NCI-H2196 treated with DMSO at 0.1 percent for 48 hours (cell line): ENCODE data around the gene FCGR3A.
"Not testable (repeated sequence)": the region's sequence is repeated elsewhere in the genome, so short reads cannot be mapped to it uniquely, and the experiment has no call there.

ENCODE experiments used
- DNase-seq: peaks from one replicate; lab custom pipeline; 2025; ENCODE audit not compliant: unreplicated experiment; lab: John Stamatoyannopoulos, UW

FCGR3A gene

GRCh38 chr1:161549652-161550051 lies at the start of gene FCGR3A:
FCGR3A (minus strand) TSS chr1:161549818; CDS start chr1:161549736, 82 bp downstream.
- DNase-seq, result no peak

- DNase-seq, result not testable (repeated sequence)
Measured at GRCh38 chr1:161597077-161597476, 47.5 kb upstream of the FCGR3A start.

DNA sequence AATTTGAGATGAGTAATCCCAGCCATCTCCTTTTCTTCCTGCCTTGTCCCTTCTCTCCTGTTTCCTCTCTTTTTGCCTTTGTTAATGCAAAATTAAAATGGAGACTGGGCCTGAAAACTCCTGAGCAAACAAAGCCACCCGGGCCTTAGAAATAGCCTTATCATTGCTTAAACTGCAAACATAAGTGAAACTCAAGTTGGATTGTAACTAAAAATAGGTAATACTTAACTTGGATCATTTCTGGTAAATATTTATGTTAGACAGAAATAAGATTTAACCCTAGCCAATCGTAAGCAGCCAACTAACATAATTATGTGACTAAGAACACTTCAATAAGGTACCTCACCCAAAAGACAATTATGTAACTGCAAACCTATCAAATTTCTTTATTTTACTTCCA lies 46.0 kb upstream of the FCGR3A start:
- DNase-seq, result not testable (repeated sequence)

GRCh38 chr1:161595173-161595572 lies 45.6 kb upstream of the FCGR3A start:
- not testable (repeated sequence) for DNase-seq

DNA sequence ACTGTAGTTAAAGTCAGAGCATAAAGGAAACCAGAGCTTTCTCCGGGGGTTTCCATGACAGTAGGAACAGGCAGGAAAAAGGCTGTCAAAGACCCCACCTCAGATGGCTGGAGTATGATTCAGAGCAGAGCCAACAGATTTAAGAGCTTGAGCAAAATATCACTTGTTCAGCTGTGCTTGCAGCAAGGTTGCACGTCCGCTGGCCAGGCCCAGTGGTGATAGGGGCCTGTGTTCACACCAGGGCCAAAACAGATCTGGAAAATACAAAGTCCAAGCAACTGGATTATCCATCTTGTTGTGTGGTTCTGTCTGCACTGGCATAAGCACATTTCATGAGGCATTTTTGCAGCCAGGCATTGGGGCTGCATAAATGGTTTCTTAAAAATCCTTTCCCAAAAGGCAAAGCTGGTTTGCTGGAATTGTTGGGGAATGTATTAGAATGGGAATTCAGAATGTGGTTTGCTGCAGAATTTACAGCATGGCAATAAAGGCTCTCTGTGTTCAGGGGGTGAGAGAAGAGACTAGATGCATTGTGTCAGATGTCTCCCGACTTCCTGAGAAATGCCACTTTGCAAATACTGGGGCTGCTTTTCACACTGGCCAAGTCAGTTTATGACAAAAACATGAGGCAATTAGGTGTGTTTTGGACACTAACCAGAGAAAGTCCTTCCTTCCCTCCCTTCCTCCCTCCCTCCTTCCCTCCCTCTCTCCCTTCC lies 44.8 kb upstream of the FCGR3A start:
- not testable (repeated sequence) for DNase-seq

- DNase-seq, result not testable (repeated sequence)
Measured at GRCh38 chr1:161593092-161593755, 43.6 kb upstream of the FCGR3A start.

- DNase-seq, result not testable (repeated sequence)
Measured at GRCh38 chr1:161592586-161592985, 43.0 kb upstream of the FCGR3A start.

- not testable (repeated sequence) for DNase-seq
Measured at GRCh38 chr1:161589920-161590319, 40.3 kb upstream of the FCGR3A start.

GRCh38 chr1:161589365-161589764 lies 39.7 kb upstream of the FCGR3A start:
- not testable (repeated sequence) for DNase-seq

DNA sequence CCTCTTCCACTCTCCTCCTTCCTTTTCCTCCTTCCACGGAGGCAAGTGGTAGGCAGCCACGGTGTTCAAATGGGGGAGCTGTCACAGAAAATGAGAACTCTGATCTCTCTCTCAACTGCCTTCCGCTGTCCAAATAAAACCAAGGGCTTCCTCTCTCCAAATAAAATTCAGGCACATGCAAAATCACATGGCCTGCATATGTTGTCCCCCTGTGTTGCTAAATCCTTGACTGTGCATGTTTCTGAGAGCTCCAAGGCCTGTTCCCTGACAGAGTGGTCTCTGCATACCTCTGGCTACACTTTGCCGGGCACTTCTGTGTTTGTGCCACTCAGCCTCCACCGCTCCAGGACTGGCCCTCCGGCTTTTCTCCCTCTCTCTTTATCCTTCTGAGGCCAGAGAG lies 39.0 kb upstream of the FCGR3A start:
- not testable (repeated sequence) for DNase-seq

DNA sequence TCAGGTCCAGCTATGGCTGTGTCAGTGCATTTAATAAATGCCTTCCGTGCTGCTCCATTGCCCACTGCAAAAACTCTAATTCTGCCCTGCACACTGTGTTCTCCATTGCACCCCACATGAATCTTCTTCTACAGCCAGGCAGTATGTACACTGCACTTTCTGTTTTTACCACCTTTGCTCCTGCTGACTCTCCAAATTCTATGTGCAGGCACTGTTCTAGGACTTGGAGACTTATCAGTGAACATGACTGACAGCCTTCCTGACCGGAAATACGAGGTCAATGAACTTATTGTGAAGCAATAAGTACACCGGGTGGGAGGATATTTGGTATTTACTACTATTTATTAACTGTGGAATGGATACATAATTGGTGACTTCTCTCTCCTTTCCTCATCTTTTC lies 33.3 kb upstream of the FCGR3A start:
- not testable (repeated sequence) for DNase-seq

DNA sequence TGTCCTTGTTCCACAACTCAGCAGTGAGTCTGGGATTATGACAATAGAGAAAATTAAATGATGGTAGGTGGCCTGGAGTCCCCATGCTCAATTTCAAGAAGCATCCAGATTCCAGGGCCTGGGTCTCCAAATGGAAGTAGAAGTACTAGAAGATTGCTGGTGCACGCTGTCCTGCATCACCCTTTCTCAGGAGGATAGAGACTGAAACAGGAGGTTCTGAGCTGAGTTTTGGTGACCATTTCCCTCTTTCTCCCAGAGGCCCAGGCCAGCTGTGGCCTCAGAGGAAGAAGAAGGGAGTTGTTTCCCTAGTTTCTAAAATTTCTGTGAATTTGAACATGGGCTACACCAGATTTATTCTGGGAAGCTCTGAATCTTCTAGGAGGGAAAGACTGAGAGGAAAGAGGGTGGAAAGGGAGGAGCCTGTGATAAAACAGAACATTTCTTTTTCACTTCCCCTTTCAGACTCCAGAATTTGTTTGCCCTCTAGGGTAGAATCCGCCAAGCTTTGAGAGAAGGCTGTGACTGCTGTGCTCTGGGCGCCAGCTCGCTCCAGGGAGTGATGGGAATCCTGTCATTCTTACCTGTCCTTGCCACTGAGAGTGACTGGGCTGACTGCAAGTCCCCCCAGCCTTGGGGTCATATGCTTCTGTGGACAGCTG lies 31.4 kb upstream of the FCGR3A start:
- not testable (repeated sequence) for DNase-seq

GRCh38 chr1:161579856-161580507 lies 30.4 kb upstream of the FCGR3A start:
- not testable (repeated sequence) for DNase-seq

- not testable (repeated sequence) for DNase-seq
Measured at GRCh38 chr1:161576676-161577075, 27.1 kb upstream of the FCGR3A start.

GRCh38 chr1:161571703-161572102 lies 22.1 kb upstream of the FCGR3A start:
- not testable (repeated sequence) for DNase-seq

DNA sequence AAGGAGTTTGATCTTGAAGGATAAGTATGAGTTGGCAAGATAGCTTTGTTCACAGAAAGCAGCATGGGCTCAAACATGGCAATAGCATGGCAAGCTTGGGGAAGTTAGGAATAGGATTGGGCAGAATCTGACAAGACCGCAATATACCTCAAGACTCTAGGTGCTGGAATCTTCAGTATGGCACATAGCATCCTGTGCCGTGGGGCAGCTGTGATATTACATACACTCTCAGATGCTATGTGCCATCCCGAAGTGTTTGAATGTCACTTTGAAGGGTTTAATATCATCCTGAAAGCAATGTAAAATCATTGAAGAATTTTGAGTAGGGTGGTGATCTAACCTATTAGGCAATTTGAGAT lies 17.0 kb upstream of the FCGR3A start:
- not testable (repeated sequence) for DNase-seq

DNA sequence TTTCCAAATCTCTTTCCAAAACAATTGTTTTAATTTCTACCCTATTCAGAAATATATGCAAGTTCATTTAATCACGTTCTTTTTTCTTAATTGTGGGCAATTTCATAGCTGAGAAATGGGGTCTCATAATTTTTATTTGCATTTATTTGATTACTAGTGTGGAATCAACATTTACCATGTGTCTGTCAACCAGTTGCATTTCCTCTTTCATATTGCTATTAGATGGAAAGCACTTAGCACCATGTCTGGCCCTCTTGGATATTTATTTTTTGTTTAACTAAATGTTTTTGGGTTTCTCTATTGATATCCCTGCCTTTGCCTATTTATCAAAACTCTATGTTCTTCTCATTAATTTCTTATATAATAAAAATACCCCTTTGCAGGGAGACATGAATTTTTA lies 13.9 kb upstream of the FCGR3A start:
- not testable (repeated sequence) for DNase-seq

DNA sequence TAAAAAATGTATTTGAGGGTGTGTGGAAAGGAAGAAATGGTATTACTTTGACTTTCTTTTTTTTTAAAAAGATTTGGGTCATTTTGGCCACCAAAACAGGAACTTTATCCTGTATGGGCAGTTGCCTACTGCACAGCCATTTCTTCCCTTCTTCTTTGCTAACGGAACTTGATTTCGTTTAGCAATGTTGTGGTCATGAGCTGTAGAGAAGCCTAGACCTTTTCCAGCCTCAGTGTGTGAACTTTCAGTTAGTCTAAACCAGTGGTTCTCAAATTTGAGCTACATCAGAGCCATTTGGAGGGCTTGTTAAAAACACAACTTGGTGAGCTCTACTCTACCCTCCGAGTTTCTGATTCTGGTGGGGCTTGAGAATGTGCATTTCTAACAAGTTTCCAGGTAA lies 12.8 kb upstream of the FCGR3A start:
- DNase-seq, result not testable (repeated sequence)

DNA sequence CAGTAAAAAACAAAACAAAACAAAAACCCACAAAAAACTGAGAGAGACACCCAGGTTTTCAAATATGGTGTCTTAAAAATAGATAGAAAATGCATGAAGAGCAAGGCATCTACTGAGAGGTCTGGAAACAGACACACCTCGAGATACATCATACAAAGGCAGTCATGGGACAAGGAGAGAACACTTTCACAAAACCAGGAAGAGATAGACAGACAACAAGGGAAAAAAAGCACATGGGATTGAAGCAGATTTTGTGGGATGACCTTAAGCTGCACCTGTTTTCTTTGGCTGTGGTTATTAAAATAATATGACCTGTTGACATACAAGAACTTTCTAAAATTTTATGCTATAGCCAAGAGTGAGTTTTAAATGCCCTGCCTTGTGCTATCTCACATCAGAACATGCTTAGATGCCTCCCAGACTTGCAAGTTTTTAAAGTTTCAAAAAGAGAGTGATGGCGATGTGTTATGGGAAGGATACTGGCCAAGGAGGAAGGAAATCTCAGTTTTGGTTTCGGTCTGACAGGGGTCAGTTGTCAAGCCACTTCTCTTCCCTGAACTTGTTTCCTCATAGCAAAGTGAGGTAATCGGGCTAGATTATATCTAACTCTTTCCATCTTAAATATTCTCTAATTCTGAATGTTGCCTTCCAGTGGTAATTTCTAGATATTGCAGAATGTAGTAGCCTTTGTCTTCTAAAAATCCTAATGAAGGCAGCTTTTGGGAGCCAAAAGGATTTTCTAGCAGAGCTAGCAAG lies 11.5 kb upstream of the FCGR3A start:
- not testable (repeated sequence) for DNase-seq
